NCI-H1417 (cell line): ENCODE data around the gene VAPA.

Experiments
- DNase-seq, 3 experiments: peaks; one replicate each; lab custom pipeline; 2025; lab: John Stamatoyannopoulos, UW

The VAPA gene

DNA sequence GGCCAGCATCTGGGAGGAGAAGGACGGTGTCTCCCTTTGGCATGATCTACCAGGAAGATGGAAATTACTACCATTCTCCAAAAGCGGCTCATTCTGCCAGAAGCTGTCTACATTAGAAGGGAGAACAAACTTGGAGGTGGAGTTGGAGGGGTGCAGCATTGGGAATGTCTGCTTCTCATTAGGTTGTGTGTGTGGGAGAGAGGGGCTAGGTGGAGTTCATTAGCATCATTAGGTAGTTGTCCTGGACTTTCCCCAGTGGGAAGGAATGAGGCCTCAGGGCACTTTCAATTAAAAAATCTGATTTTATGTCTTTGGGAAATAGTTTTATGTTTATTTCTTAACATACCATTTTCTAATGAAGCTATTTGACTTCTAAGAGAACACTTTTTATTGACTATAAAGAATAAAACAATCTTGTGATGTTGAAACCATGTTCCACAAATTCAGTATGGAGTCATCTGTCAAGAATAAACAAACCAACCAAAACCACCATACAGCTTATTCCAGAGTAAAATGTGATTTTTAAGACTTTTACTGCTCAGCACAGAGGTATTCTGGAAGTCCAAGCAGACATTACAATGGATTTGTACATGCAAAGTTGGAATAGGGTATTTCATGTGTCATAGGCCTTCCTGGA lies 60.6 kb downstream of the VAPA start:
- no peak for DNase-seq

- DNase-seq, result peak in 1 of 3 experiments; percentile 19
These were observed 61.8 kb downstream of the VAPA start for GRCh38 chr18:9975658-9976057.

DNA sequence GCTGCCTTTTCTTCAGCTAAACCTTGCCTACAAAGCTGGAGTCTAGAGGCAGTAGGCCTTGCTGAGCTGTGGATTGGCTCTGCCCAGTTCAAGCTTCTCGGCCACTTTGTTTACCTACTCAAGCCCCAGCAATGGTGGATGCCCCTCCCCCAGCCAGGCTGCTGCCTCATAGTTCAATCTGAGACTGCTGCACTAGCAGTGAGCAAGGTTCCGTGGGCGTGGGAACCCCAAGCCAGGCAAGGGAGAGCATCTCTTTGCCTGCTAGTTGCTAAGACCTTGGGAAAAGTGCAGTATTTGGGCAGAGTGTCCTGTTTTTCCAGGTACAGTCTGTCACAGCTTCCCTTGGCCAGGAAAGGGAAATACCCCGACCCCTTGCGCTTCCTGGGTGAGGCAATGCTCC lies 68.9 kb downstream of the VAPA start:
- no peak for DNase-seq

DNA sequence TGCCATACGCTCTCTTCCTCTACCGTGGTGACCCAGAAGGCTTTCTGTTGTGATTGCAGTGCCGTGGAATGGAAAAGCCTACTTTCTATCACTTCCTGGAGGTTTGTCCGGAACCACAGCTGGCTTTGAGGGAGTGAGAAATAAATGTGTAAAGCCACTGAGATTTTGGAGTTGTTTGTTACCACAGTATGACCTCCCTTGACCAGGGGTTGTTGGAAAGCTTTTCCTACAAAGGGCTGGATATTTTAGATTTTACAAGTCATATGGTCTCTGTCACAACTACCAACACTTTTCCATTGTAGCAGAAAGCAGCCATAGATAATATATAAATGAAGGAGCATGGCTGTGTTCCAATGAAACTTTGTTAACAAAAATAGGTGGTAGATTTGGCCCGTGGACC lies 70.3 kb downstream of the VAPA start:
- no peak for DNase-seq

GRCh38 chr18:9985641-9986040 lies 71.8 kb downstream of the VAPA start:
- DNase-seq, result no peak

GRCh38 chr18:9986156-9986930 lies 72.5 kb downstream of the VAPA start:
- DNase-seq, result no peak

DNA sequence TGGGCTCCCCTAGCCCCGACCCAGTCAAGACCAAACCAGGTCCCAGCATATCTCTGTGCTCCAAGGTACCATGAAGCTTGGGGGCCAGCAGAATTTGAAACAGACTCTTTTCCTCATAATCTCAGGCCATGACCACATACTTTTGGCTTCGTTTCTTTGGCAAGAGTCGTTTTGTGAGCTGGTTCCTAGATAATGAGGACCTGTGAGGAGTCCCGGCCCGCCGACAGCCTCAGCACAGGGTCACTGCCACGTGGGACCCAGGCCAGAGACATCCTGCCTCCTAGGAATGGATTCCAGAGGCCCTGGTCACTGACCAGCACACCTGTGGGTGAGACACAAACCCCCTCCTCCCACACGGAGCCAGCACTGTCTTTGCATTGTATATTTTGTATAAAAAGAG lies 73.5 kb downstream of the VAPA start:
- DNase-seq, result no peak

GRCh38 chr18:9987931-9988330 lies 74.1 kb downstream of the VAPA start:
- DNase-seq, result peak; percentile 29 to 97 (median 88)

DNA sequence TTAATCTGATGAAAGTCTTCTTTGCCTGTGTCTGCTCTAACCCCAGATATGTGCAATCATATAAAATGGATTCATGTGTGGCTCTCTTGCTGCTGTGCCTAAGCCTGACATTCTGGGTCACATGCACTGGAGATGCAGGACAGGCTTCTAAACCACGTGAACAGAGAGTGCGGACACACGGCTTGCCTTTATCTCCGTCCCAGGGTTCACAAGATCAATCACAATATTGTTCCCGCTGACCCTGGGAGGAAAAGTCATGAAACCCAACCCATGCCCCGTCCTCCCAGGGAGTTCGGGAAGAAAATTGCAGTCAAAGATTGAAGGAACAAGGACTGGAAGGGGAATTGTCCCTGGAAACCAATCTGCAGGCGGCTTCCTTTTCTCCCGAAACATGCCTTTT lies 74.8 kb downstream of the VAPA start:
- DNase-seq, result no peak

DNA sequence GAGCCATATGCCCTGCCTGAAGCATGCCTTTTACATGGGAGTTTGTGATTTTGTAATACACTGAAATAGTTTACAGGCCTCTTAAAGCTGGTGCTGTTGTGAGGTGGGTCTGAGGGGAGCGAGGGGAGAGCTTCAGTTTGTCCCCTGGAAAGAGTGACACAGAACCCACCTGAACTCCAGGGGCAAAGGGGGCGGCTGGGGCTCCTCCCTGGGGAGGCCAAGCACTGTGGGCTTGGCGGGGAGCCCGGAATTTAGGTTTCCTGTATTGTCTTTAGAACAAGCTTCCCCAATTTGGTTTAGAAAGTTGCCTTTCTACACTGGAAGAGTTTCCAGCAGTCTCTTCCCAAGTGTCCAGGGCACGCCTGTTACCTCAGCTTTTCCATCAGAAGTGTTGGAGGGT lies 75.7 kb downstream of the VAPA start:
- DNase-seq, result no peak

DNA sequence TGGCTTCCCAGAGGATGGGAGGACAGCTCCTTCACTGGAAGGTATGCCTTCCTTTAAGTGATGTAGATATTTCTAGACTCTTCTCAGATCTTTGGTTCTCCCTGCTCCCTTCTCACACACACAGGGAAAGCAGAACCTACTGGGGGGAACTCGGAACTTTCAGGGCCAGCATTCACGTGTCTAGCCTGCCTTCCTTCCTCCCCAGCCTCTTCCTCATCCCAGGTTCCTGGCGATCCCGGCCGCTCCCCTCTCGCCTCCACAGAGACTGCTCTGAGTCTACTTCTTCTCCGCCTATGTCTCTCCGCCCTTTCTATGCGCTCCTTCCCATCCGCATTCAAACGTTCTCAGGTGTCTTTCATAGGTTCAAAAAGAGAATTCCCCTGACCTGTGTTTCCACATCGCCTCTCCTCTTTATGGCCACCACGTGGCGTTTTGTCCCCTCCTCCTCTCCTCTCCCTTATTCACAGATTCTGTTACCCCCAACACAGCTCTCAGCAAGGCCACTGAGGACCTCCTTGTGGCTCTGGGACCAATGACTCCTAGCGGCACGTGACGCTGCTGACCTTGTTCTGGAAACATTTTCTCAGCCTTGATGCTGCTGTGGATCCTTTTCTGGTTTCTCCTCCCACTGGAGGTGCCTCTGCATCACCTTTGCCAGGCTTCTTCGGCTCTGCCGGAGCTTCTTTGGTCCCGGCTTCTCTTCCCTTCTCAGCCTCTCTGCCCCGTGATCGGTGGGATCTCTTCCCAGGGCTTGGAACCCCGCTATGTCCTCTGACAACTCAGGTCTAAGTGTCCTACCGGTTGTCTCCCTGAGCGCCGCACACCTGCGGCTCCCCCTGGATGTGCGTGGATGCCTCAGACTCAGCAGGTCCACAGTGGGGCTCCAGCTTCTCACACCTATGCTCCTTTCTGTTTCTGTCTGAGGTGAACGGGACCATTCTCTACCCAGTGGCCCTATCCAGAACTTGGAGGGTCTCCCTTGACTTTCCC lies 77.5 kb downstream of the VAPA start:
- no peak for DNase-seq

- DNase-seq, result no peak
These were observed 78.6 kb downstream of the VAPA start for GRCh38 chr18:9992300-9992972.

DNA sequence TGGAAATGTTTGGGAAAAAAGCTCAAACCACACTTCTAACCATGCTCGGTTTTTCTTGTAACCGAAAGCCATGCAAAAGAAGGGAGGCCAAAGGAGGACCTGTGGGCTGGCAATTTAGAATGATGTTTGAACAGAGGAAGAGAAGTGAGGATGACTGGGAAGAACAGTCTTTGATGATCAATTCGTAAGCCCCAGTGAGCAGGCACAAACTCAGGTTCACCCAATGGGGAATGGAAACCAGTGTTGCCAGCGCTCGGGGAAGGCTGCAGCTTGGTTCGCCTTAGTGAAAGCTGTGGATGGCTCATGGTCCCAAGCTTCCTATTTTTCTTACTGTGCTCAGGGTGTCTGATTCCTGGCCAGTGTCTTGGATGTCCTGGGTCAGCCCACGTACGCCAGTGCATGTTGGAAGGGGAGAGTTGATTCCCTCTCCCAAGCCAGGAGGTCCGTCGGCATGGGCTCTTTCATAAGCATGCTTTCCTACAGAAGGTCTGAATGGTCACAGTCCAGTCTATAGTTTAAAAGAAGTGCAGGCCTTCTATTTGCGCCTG lies 79.2 kb downstream of the VAPA start:
- DNase-seq, result no peak

- no peak for DNase-seq
These were observed 79.8 kb downstream of the VAPA start for GRCh38 chr18:9993521-9994025.

DNA sequence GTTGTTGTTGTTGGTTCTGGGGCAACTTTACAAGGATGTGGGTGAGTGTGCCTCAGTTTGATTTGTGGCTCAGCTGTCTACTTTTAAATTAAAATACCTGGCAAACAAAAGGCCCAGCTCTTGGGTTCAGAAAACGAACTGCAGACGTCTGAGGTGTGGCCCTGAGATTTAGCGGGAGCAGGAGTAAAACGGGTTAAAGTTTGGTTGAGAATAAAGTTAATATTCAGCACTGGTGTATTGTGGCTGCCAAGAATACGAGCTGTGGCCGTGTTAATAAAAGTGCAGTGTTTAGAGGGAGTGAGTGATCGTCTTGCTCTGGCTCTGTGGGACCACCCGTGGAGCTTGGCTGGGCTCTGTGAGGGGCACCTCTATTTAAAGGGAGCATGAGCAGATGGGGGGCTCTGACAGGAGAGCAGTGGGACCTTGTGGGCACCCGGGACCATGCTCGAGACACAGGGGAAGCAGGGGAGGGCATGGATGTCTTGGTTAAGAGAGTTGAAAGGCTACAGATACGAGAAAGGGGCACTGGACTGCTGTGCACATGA lies 80.3 kb downstream of the VAPA start:
- DNase-seq, result no peak

DNA sequence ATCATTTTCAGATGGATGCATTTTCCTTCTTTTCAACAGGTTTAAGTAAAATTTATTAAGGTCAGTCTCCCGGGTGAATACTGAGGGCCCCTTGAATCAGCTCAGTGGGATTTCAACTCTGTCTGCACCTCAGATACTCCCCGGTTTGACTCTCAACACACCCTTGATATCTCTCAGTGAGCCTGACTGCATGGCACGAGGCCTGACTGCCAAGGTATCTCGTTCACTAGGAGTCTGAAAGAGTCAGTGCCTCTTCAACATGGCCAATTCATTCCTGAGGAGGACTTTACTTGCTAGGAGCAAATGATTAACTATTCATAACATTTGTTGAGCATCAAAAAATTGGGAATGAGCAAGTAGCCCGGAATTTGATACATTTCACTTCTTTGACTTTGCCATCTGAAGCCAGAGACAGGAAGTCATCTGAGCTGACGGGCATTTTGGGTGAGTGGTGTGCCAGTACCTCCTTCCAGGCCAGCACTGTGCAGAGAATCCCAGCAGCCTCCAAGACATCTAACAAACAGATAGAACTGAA lies 81.0 kb downstream of the VAPA start:
- DNase-seq, result no peak

- DNase-seq, result no peak
These were observed 81.8 kb downstream of the VAPA start for GRCh38 chr18:9995631-9996030.

DNA sequence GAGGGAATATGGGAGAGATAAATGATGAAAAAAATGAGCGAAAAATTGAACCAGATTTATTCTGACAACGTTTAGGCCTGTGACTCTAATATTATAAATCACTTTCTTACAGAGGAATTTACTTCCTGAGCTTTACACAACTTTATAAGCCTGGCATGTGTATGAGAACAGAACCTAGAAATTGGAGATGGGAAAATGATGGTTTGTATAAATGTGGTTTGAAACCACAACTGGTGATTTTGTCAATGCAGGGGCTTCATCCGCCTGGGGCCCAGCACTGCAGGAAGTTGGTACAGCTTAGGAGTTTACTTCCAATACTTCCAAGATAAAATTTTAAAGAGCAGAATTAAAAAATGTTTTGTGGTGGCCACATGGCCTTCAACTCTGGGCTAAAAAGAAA lies 82.3 kb downstream of the VAPA start:
- no peak for DNase-seq

DNA sequence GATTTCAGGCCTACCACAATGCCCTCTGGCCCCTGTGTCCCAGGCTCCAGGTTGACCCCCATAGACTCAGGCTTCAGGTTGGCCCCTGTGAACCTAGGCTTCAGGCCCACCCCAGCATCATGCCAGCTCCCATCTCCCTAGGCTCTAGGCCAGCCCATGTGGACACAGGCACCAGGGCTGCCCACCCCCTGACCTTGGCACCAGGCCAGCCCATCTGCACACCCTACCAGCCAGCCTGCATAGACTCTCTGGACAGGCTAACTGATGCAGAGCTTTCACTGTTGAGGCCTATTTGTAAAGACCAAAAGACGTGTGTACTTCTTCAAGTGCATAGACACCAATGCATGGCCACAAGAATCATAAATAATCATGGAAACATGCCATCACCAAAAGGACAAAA lies 83.9 kb downstream of the VAPA start:
- no peak for DNase-seq

- no peak for DNase-seq
These were observed 84.5 kb downstream of the VAPA start for GRCh38 chr18:9998330-9998729.

GRCh38 chr18:10002280-10002679 lies 88.5 kb downstream of the VAPA start:
- DNase-seq, result no peak
